GM10847 (cell line): ENCODE data around the gene DUSP7.

ENCODE experiments used
- POLR2A ChIP-seq: IDR thresholded peaks from 2 replicates; pipeline ENCODE4 v1.6.1; 2011; ENCODE audit not compliant: insufficient read length; ENCODE audit errors: extremely low read depth

Gene DUSP7

GRCh38 chr3:52046186-52046901 lies 10.0 kb downstream of the DUSP7 start:
- TF ChIP-seq POLR2A = no peak

- no peak for TF ChIP-seq POLR2A
These were observed 11.3 kb downstream of the DUSP7 start for GRCh38 chr3:52044869-52045619.

GRCh38 chr3:52043750-52044149 lies 12.6 kb downstream of the DUSP7 start:
- TF ChIP-seq POLR2A = no peak

GRCh38 chr3:52041118-52041731 lies 15.1 kb downstream of the DUSP7 start:
- TF ChIP-seq POLR2A = no peak

GRCh38 chr3:52040600-52040999 lies 15.8 kb downstream of the DUSP7 start:
- no peak for TF ChIP-seq POLR2A

GRCh38 chr3:52039846-52040245 lies 16.5 kb downstream of the DUSP7 start:
- TF ChIP-seq POLR2A = no peak

- no peak for TF ChIP-seq POLR2A
These were observed 16.9 kb downstream of the DUSP7 start for GRCh38 chr3:52039426-52039825.

- no peak for TF ChIP-seq POLR2A
These were observed 18.1 kb downstream of the DUSP7 start for GRCh38 chr3:52038227-52038626.

GRCh38 chr3:52037291-52037690 lies 19.1 kb downstream of the DUSP7 start:
- TF ChIP-seq POLR2A = no peak

- no peak for TF ChIP-seq POLR2A
These were observed 19.5 kb downstream of the DUSP7 start for GRCh38 chr3:52036829-52037228.

- no peak for TF ChIP-seq POLR2A
These were observed 20.1 kb downstream of the DUSP7 start for GRCh38 chr3:52036222-52036694.

- no peak for TF ChIP-seq POLR2A
These were observed 21.7 kb downstream of the DUSP7 start for GRCh38 chr3:52034651-52035050.

- TF ChIP-seq POLR2A = no peak
These were observed 22.2 kb downstream of the DUSP7 start for GRCh38 chr3:52034212-52034611.

GRCh38 chr3:52032702-52033408 lies 23.5 kb downstream of the DUSP7 start:
- TF ChIP-seq POLR2A = no peak

GRCh38 chr3:52031896-52032295 lies 24.5 kb downstream of the DUSP7 start:
- no peak for TF ChIP-seq POLR2A

- TF ChIP-seq POLR2A = no peak
These were observed 25.6 kb downstream of the DUSP7 start for GRCh38 chr3:52030714-52031310.

- no peak for TF ChIP-seq POLR2A
These were observed 26.8 kb downstream of the DUSP7 start for GRCh38 chr3:52029535-52029934.
